Cardiac fibroblast (primary cell): ENCODE data around the gene XYLT1.

Experiments
- DNase-seq, 2 donors: peaks; one replicate each; pipeline versions ENCODE4 v3.0.0 to v3.0.0-alpha.2; 2010; ENCODE audit warnings: low read depth in 2 of 2
- H3K4me3 ChIP-seq, 2 donors: replicated peaks in 1 of 2; 1 replicate in 1 of 2; 2 replicates in 1 of 2; pipeline ENCODE4 v1.5.1; 2011; ENCODE audit warnings: low read depth in 2 of 2, low read length in 2 of 2, mild to moderate bottlenecking in 2 of 2, moderate library complexity in 1 of 2
- TF ChIP-seq, protein P1 (sequence below): IDR thresholded peaks from one replicate; pipeline ENCODE4 v1.5.1; 2011; ENCODE audit warnings: low read depth, mild to moderate bottlenecking, low read length, inconsistent platforms

XYLT1 gene

GRCh38 chr16:17368951-17369350 is 101.8 kb downstream of the XYLT1 start:
- no peak overlapping the region for H3K4me3 ChIP-seq
- TF ChIP-seq, protein P1, sequence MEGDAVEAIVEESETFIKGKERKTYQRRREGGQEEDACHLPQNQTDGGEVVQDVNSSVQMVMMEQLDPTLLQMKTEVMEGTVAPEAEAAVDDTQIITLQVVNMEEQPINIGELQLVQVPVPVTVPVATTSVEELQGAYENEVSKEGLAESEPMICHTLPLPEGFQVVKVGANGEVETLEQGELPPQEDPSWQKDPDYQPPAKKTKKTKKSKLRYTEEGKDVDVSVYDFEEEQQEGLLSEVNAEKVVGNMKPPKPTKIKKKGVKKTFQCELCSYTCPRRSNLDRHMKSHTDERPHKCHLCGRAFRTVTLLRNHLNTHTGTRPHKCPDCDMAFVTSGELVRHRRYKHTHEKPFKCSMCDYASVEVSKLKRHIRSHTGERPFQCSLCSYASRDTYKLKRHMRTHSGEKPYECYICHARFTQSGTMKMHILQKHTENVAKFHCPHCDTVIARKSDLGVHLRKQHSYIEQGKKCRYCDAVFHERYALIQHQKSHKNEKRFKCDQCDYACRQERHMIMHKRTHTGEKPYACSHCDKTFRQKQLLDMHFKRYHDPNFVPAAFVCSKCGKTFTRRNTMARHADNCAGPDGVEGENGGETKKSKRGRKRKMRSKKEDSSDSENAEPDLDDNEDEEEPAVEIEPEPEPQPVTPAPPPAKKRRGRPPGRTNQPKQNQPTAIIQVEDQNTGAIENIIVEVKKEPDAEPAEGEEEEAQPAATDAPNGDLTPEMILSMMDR: no peak
- no peak for DNase-seq

GRCh38 chr16:17368446-17368845 is 102.3 kb downstream of the XYLT1 start:
- no peak for DNase-seq
- TF ChIP-seq, protein P1: no peak
- no peak overlapping the region for H3K4me3 ChIP-seq

DNA sequence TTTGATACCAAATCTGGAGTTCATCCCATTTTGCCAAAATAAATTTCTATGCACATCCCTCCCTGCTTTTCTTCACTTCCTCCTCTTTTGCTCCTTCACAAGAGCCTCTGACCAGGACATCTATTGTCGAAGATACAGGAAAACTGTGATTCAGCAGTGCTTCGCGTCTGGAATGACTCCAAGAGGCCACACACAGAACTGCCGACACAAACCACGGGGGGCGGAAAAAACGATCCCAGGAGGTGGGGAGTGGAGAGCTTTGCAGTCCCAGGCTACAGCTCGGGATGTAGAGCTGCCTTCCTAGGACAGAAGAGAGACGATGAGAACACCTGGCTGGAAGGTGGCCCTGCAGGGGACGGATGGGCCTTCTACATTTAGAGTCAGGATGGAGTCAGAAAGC is 102.8 kb downstream of the XYLT1 start:
- peak; percentile 46 to 75 for DNase-seq
- TF ChIP-seq, protein P1: peak; percentile 49
- no peak overlapping the region for H3K4me3 ChIP-seq

DNA sequence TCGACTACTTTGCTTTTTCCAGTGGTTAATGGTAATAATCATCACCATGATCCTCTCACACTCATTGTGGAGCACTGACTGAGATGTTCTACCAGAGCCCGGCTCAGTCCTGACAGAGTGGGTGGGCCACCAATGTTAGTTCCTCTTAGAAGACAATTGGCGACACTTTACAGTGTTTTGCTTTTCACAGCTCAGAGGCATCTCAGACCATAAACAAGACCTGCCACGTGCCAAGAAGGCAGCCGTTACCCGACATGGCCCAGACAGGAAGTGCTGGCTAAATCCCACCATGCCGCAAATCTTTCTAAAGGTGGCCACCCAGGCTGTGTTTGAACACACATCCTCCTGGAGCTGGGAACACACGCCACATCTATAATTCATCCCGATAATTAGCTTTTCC is 103.7 kb downstream of the XYLT1 start:
- H3K4me3 ChIP-seq: no peak overlapping the region
- TF ChIP-seq, protein P1: no peak
- DNase-seq: no peak

- no peak overlapping the region for H3K4me3 ChIP-seq
- TF ChIP-seq, protein P1: no peak
Measured at GRCh38 chr16:17366299-17366961, 104.3 kb downstream of the XYLT1 start.

DNA sequence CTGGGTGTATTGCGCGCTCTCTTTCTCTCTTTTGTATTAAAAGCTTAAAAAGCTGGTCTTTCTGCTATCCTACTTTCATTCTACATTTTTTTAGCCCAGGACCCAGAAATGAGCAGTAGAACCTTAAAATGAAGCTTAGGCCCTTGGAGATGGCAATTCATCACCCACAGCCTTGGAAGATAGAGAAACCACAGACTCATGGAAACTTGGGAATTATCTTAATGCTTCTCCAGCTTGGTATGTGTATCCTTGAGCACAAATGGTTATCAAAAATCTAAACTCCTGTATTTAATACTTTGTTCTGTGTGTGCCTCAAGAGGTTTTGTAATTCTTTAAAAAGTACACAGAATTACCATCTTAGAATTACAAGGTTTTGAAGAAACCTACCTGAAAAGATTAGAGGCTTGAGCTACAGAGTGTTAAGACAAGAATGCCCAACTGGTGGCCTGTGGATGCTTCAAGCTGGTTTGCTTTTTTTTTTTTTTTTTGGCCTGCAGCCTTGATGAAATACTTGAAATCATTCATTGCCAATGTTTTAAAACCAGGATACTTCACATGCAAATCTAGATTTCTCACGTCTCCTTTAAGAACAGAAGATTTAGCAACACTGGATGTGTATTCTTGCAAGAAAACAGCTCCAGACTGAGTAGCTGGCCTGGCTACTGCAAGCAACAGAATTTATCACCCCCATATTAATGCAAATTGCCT is 105.0 kb downstream of the XYLT1 start:
- peak; percentile 55 to 66 for DNase-seq
- no peak overlapping the region for H3K4me3 ChIP-seq
- TF ChIP-seq, protein P1: no peak

More at GRCh38 chr16:17366299-17366961, 104.3 kb downstream of the XYLT1 start:
- DNase-seq: no peak
